Colonic mucosa (tissue), 4 donors: ENCODE data around the gene ULBP1. TPM values are rescaled to one million over a fixed set of nuclear protein-coding genes. Genes with fewer than 3 reads are reported as not detected.
"Not testable (repeated sequence)": the region's sequence is repeated elsewhere in the genome, so short reads cannot be mapped to it uniquely, and the experiment has no call there.

Experiments
- DNase-seq: peaks from one replicate; pipeline ENCODE4 v3.0.0-alpha.2; 2020
- H3K27ac ChIP-seq: fragments of 200-600 bp; one replicate; pipeline ENCODE4 v1.8.0; 2021
- H3K27me3 ChIP-seq: fragments of 200-600 bp; one replicate; pipeline ENCODE4 v1.8.0; 2021
- H3K36me3 ChIP-seq: fragments of 200-600 bp; one replicate; pipeline ENCODE4 v1.8.0; 2021
- H3K4me1 ChIP-seq: fragments of 200-600 bp; one replicate; pipeline ENCODE4 v1.8.0; 2021; ENCODE audit warnings: mild to moderate bottlenecking
- H3K4me3 ChIP-seq: fragments of 200-600 bp; one replicate; pipeline ENCODE4 v1.8.0; 2021
- H3K9ac ChIP-seq, 2 donors: one replicate each; pipeline ENCODE4 v1.7.0; 2013; ENCODE audit warnings: control low read depth in 2 of 2, low read depth in 2 of 2, low read length in 2 of 2
- H3K9me3 ChIP-seq: fragments of 200-600 bp; one replicate; pipeline ENCODE4 v1.8.0; 2021
- CTCF ChIP-seq: fragments of 200-600 bp; IDR thresholded peaks from one replicate; pipeline ENCODE4 v1.8.0; 2022; ENCODE audit warnings: antibody characterized with exemption, mild to moderate bottlenecking
- intact Hi-C: fragments of 100-400 bp; cut with DNase I; formaldehyde crosslinking; loops from one replicate; pipeline ENCODE4 v1.14.1; 2022
- total RNA-seq, 2 donors: library from RNA; stranded (reverse); fragmentation: NEBNext Ultra II Directional in 1 of 2; extraction: Animal tissue kit (Norgen Biotek cat#: 25700) in 1 of 2; gene quantifications; one replicate each; pipeline ENCODE4 v1.2.1, GENCODE V29; 2021
- donor health status: healthy.
- donor health status: DM: no; HTN: no; CAD: no.
- donor health status: DM: no; HTN: no; CAD: no.

Gene ULBP1
- total RNA-seq, 2 donors from 2014 or later: not detected

- no peak for TF ChIP-seq CTCF
- Histone ChIP-seq H3K27me3 (peaks cover 21% of the 10 kb centered on the region), H3K4me1 (no peaks in the 10 kb centered on the region), H3K4me3 (no peak overlapping the region), H3K27ac (no peak overlapping the region), H3K9me3 (no peaks in the 10 kb centered on the region), H3K36me3 (no peaks in the 10 kb centered on the region), H3K9ac (no peak overlapping the region)
- intact Hi-C loops: no loop called here
- DNase-seq: no peak
Observed at GRCh38 chr6:149969635-149970034, 5.9 kb downstream of the ULBP1 start.

GRCh38 chr6:149974394-149974793 lies 10.7 kb downstream of the ULBP1 start:
- H3K4me3 ChIP-seq, DNase-seq, H3K27ac ChIP-seq, H3K4me1 ChIP-seq, H3K9me3 ChIP-seq, intact Hi-C loops, H3K27me3 ChIP-seq, H3K9ac ChIP-seq, H3K36me3 ChIP-seq: not testable (repeated sequence)

- TF ChIP-seq CTCF: no peak
- no peak overlapping the region for H3K4me3 ChIP-seq
- H3K27me3 ChIP-seq: no peaks in the 10 kb centered on the region
- no peaks in the 10 kb centered on the region for H3K36me3 ChIP-seq
- no peak overlapping the region for H3K9ac ChIP-seq
- no peak for DNase-seq
- H3K9me3 ChIP-seq: no peaks in the 10 kb centered on the region
- H3K27ac ChIP-seq: no peak overlapping the region
- H3K4me1 ChIP-seq: no peaks in the 10 kb centered on the region
- intact Hi-C loops: no loop called here
Observed at GRCh38 chr6:149974825-149975224, 11.1 kb downstream of the ULBP1 start.

GRCh38 chr6:149975400-149975799 lies 11.7 kb downstream of the ULBP1 start:
- Histone ChIP-seq H3K27me3 (no peaks in the 10 kb centered on the region), H3K4me3 (no peak overlapping the region), H3K27ac (no peak overlapping the region), H3K9ac (no peak overlapping the region), H3K36me3 (no peaks in the 10 kb centered on the region), H3K4me1 (no peaks in the 10 kb centered on the region), H3K9me3 (no peaks in the 10 kb centered on the region)
- no peak for DNase-seq
- intact Hi-C loops: no loop called here
- TF ChIP-seq CTCF: no peak

GRCh38 chr6:149977221-149977620 lies 13.5 kb downstream of the ULBP1 start:
- TF ChIP-seq CTCF: no peak
- no peak for DNase-seq
- H3K36me3 ChIP-seq: no peaks in the 10 kb centered on the region
- H3K9me3 ChIP-seq: no peaks in the 10 kb centered on the region
- no peak overlapping the region for H3K4me3 ChIP-seq
- H3K27ac ChIP-seq: no peak overlapping the region
- intact Hi-C loops: no loop called here
- no peak overlapping the region for H3K9ac ChIP-seq
- peaks cover 5% of the 10 kb centered on the region for H3K27me3 ChIP-seq
- no peaks in the 10 kb centered on the region for H3K4me1 ChIP-seq

GRCh38 chr6:149978610-149979009 lies 14.9 kb downstream of the ULBP1 start:
- Histone ChIP-seq H3K36me3 (no peaks in the 10 kb centered on the region), H3K9me3 (no peaks in the 10 kb centered on the region), H3K4me1 (no peaks in the 10 kb centered on the region), H3K27me3 (peaks cover 17% of the 10 kb centered on the region), H3K9ac (no peak overlapping the region), H3K4me3 (no peak overlapping the region), H3K27ac (no peak overlapping the region)
- TF ChIP-seq CTCF: no peak
- DNase-seq: no peak
- intact Hi-C loops: no loop called here
